Liver (tissue), 9 donors: ENCODE data around the gene JPT1. TPM values are rescaled to one million over a fixed set of nuclear protein-coding genes. Genes with fewer than 3 reads are reported as not detected.

Experiments
- DNase-seq: peaks from one replicate; pipeline ENCODE4 v3.0.0-alpha.2; 2017; ENCODE audit warnings: low spot score
- H3K27ac ChIP-seq, 2 donors: one replicate each; pipeline ENCODE4 v1.7.0; 2013; ENCODE audit warnings: inconsistent platforms in 2 of 2, low read length in 2 of 2, control low read depth in 1 of 2, low read depth in 1 of 2, mild to moderate bottlenecking in 1 of 2
- H3K27me3 ChIP-seq, 4 donors: one replicate each; pipeline versions ENCODE4 v1.6.1 to v1.7.0; 2013; ENCODE audit warnings: low read length in 3 of 4, inconsistent platforms in 1 of 4, mild to moderate bottlenecking in 1 of 4, moderate library complexity in 1 of 4; ENCODE audit not compliant: control insufficient read depth in 4 of 4, insufficient read depth in 4 of 4
- H3K36me3 ChIP-seq, 4 donors: one replicate each; pipeline versions ENCODE4 v1.6.1 to v1.7.0; 2013; ENCODE audit warnings: low read length in 3 of 4, mild to moderate bottlenecking in 3 of 4, low read depth in 1 of 4, moderate library complexity in 1 of 4; ENCODE audit not compliant: control insufficient read depth in 4 of 4, insufficient read depth in 3 of 4
- H3K4me1 ChIP-seq, 4 donors: one replicate each; pipeline versions ENCODE4 v1.6.1 to v1.7.0; 2013; ENCODE audit warnings: low read length in 3 of 4, mild to moderate bottlenecking in 3 of 4, moderate library complexity in 1 of 4; ENCODE audit not compliant: control insufficient read depth in 4 of 4, insufficient read depth in 4 of 4
- H3K4me3 ChIP-seq, 3 donors: one replicate each; pipeline versions ENCODE4 v1.6.1 to v1.7.0; 2013; ENCODE audit warnings: low read length in 3 of 3, control low read depth in 1 of 3, low read depth in 1 of 3, mild to moderate bottlenecking in 1 of 3
- H3K9ac ChIP-seq, 2 donors: one replicate each; pipeline ENCODE4 v1.7.0; 2013; ENCODE audit warnings: low read length in 2 of 2, mild to moderate bottlenecking in 2 of 2, moderate library complexity in 2 of 2, control low read depth in 1 of 2, low read depth in 1 of 2
- H3K9me3 ChIP-seq, 4 donors: one replicate each; pipeline versions ENCODE4 v1.6.1 to v1.7.0; 2013; ENCODE audit warnings: low read length in 3 of 4; ENCODE audit not compliant: control insufficient read depth in 4 of 4
- ATF3 ChIP-seq: IDR thresholded peaks from 2 replicates; pipeline ENCODE4 v1.6.1; 2016; ENCODE audit warnings: antibody characterized with exemption
- CTCF ChIP-seq: fragments of 150-350 bp; IDR thresholded peaks from 2 replicates; pipeline ENCODE4 v1.5.1; 2017; ENCODE audit warnings: improper control_type of control experiment, low read depth, low read length; ENCODE audit not compliant: missing input control
- EGR1 ChIP-seq, 2 donors: IDR thresholded peaks; 2 replicates each; pipeline ENCODE4 v1.6.1; 2016 to 2018; ENCODE audit warnings: antibody characterized with exemption in 2 of 2, low read depth in 2 of 2
- FOXA1 ChIP-seq: IDR thresholded peaks from 2 replicates; pipeline ENCODE4 v1.6.1; 2016; ENCODE audit warnings: antibody characterized with exemption
- FOXA2 ChIP-seq: IDR thresholded peaks from 2 replicates; pipeline ENCODE4 v1.6.1; 2016; ENCODE audit warnings: antibody characterized with exemption
- GABPA ChIP-seq, 2 donors: IDR thresholded peaks in 1 of 2; conservative IDR thresholded peaks in 1 of 2; 2 replicates each; pipeline ENCODE4 v1.6.1; 2016; ENCODE audit warnings: antibody characterized with exemption in 2 of 2, mild to moderate bottlenecking in 1 of 2, moderate library complexity in 1 of 2
- HNF4A ChIP-seq, 2 donors: conservative IDR thresholded peaks; 2 replicates each; pipeline ENCODE4 v1.6.1; 2016; ENCODE audit warnings: antibody characterized with exemption in 2 of 2, mild to moderate bottlenecking in 2 of 2
- HNF4G ChIP-seq: IDR thresholded peaks from 2 replicates; pipeline ENCODE4 v1.6.1; 2016; ENCODE audit warnings: antibody characterized with exemption
- MAX ChIP-seq: IDR thresholded peaks from 2 replicates; pipeline ENCODE4 v1.6.1; 2016; ENCODE audit warnings: antibody characterized with exemption
- NR2F2 ChIP-seq: IDR thresholded peaks from 2 replicates; pipeline ENCODE4 v1.6.1; 2016; ENCODE audit warnings: antibody characterized with exemption
- RAD21 ChIP-seq, 2 donors: IDR thresholded peaks; 2 replicates each; pipeline ENCODE4 v1.6.1; 2016; ENCODE audit warnings: antibody characterized with exemption in 2 of 2, mild to moderate bottlenecking in 2 of 2
- REST ChIP-seq: IDR thresholded peaks from 2 replicates; pipeline ENCODE4 v1.6.1; 2016; ENCODE audit warnings: antibody characterized with exemption, mild to moderate bottlenecking
- RXRA ChIP-seq, 2 donors: IDR thresholded peaks; 2 replicates each; pipeline ENCODE4 v1.6.1; 2017 to 2018; ENCODE audit warnings: antibody characterized with exemption in 2 of 2, mild to moderate bottlenecking in 1 of 2
- TAF1 ChIP-seq: conservative IDR thresholded peaks from 2 replicates; pipeline ENCODE4 v1.6.1; 2016; ENCODE audit warnings: antibody characterized with exemption, mild to moderate bottlenecking
- YY1 ChIP-seq: IDR thresholded peaks from 2 replicates; pipeline ENCODE4 v1.6.1; 2016; ENCODE audit warnings: antibody characterized with exemption, mild to moderate bottlenecking
- ZBTB33 ChIP-seq: IDR thresholded peaks from 2 replicates; pipeline ENCODE4 v1.6.1; 2016; ENCODE audit warnings: antibody characterized with exemption
- polyA plus RNA-seq, 2 donors: library from polyadenylated mRNA; stranded (reverse) in 1 of 2; unstranded in 1 of 2; fragments of 200-250 nt in 1 of 2; fragments of >200 nt in 1 of 2; fragmentation: Nextera tagmentation in 1 of 2; extraction: Ambion mirVana in 1 of 2; gene quantifications; one replicate each; pipeline versions ENCODE4 v1.2.1 to v1.2.3, GENCODE V29; 2013 to 2015
- total RNA-seq, 2 donors: library from RNA; depleted of rRNA; stranded (reverse); fragments of >200 nt; gene quantifications; one replicate each; pipeline ENCODE4 v1.2.3, GENCODE V29; 2014
- donor health status: healthy.
- donor health status: healthy.
- donor health status: healthy.
- donor health status: healthy.
- donor health status: healthy.

Gene JPT1
- total and polyA plus RNA-seq, 4 donors: 20.5 to 47.8 (median 43.9) TPM

GRCh38 chr17:75115555-75115954 is 38.8 kb downstream of the JPT1 start:
- TF ChIP-seq GABPA (IDR thresholded peaks at IDR 0.05 in 1 of 2, conservative IDR thresholded peaks at IDR 0.05 in 1 of 2): no peak
- no peak for TF ChIP-seq FOXA1
- no peak for TF ChIP-seq FOXA2
- TF ChIP-seq MAX: no peak
- TF ChIP-seq ZBTB33: no peak
- TF ChIP-seq RXRA (IDR thresholded peaks at IDR 0.05): no peak
- TF ChIP-seq EGR1 (IDR thresholded peaks at IDR 0.05; ENCODE audit: low read depth in 2 of 2): no peak
- no peak for TF ChIP-seq HNF4A (conservative IDR thresholded peaks at IDR 0.05)
- no peak for TF ChIP-seq TAF1
- no peak for TF ChIP-seq YY1
- TF ChIP-seq RAD21 (IDR thresholded peaks at IDR 0.05): no peak
- no peak for TF ChIP-seq NR2F2
- TF ChIP-seq HNF4G: no peak
- no peak for TF ChIP-seq ATF3
- no peak for TF ChIP-seq REST
- no peak for TF ChIP-seq CTCF

More at GRCh38 chr17:75115555-75115954, 38.8 kb downstream of the JPT1 start:
- no peak overlapping the region for H3K4me3 ChIP-seq
- DNase-seq: no peak
- H3K27me3 ChIP-seq: no peaks in the 10 kb centered on the region
- no peaks in the 10 kb centered on the region for H3K36me3 ChIP-seq
- no peak overlapping the region for H3K9ac ChIP-seq
- H3K4me1 ChIP-seq: peaks cover 3 to 30% (median 20%) of the 10 kb centered on the region in 4 donors
- no peak overlapping the region for H3K27ac ChIP-seq
- H3K9me3 ChIP-seq: no peaks in the 10 kb centered on the region
